ENCODE measurements around the gene P4HTM.

Gene P4HTM

DNA sequence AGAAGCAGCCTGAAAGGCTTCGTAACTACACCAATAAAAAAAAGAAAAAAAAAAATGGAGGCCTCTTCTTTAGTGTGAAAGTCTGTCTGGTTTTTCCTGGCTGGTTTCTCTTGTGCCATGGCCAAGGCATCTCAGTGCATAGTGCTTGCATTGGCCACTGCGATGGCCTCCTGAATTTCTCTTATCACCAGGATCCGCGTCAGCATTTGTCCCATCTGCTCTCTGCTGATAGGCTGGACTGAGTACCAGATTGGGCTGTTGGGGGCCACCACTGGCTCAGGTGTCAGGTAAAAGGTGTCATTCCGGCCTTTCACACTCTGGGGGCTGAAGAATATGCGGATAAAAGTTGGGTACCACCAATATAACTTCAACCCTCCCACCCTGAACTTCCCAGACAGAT is 40.3 kb downstream of the P4HTM start:
- no peaks in the 10 kb centered on the region for H3K9me3 ChIP-seq (ENCODE audit: insufficient read depth, low read depth, low read length)
- peaks cover 12% of the 10 kb centered on the region for H4K20me1 ChIP-seq (ENCODE audit: insufficient read depth, low read length, poor library complexity, severe bottlenecking)
- no peaks in the 10 kb centered on the region for H3K9me2 ChIP-seq (replicated peaks; ENCODE audit: low read depth, low read length)
- H3K79me2 ChIP-seq (ENCODE audit: insufficient read depth, low read length), result peaks cover 37% of the 10 kb centered on the region
- H3K27me3 ChIP-seq (ENCODE audit: insufficient read depth, low read length, poor library complexity, severe bottlenecking), result no peaks in the 10 kb centered on the region
- no peaks in the 10 kb centered on the region for H3F3A ChIP-seq (ENCODE audit: low read depth)
- no peak overlapping the region for H3K9ac ChIP-seq (ENCODE audit: low read depth, low read length, poor library complexity, severe bottlenecking)
- no peak for TF ChIP-seq EZH2phosphoT487 (IDR thresholded peaks at IDR 0.05; ENCODE audit: borderline replicate concordance)
- TF ChIP-seq, protein P1, sequence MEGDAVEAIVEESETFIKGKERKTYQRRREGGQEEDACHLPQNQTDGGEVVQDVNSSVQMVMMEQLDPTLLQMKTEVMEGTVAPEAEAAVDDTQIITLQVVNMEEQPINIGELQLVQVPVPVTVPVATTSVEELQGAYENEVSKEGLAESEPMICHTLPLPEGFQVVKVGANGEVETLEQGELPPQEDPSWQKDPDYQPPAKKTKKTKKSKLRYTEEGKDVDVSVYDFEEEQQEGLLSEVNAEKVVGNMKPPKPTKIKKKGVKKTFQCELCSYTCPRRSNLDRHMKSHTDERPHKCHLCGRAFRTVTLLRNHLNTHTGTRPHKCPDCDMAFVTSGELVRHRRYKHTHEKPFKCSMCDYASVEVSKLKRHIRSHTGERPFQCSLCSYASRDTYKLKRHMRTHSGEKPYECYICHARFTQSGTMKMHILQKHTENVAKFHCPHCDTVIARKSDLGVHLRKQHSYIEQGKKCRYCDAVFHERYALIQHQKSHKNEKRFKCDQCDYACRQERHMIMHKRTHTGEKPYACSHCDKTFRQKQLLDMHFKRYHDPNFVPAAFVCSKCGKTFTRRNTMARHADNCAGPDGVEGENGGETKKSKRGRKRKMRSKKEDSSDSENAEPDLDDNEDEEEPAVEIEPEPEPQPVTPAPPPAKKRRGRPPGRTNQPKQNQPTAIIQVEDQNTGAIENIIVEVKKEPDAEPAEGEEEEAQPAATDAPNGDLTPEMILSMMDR (conservative IDR thresholded peaks at IDR 0.05; ENCODE audit: low read length), result no peak
- H3K4me1 ChIP-seq (ENCODE audit: insufficient read depth, low read length, poor library complexity, severe bottlenecking), result peaks cover 32% of the 10 kb centered on the region
- no peak overlapping the region for H3K4me2 ChIP-seq (ENCODE audit: low read depth, low read length, poor library complexity, severe bottlenecking)
- no peak overlapping the region for H2AFZ ChIP-seq (ENCODE audit: low read length)
- no peak overlapping the region for H3K4me3 ChIP-seq (ENCODE audit: low read length, poor library complexity, severe bottlenecking)
- peaks cover 72% of the 10 kb centered on the region for H3K36me3 ChIP-seq (ENCODE audit: insufficient read depth, low read length)

DNA sequence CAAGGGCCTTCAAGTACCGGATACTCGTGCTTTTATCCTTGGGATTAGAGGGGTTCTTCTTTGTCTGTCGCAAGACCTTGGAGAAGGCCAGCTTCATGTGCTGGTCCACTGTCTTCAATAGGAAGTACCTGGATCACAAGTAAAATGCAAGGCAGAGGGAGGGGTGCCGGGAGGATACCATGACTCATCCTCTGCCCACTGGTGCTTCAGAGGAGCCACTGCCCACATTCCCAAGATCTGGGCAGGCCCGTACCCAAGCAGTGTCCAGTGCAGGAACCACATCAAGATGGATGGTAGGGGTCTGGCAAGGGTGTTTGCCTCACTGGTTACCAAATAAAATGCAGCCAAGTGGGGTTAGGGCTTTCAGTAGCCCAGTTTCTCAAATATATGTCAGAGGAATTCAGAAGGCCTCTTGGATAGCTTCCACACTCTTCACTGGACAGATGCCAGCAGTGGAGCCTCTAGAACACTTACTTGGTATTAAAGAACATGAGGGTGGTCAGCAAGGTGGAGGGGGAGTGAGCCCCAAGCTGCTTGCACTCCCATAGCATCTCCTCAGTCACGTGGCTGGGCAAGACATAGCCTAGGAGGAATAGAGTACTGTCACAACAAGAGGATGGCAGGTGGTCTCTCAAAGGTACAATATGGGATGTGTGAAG is 42.7 kb downstream of the P4HTM start:
- Histone ChIP-seq H3K9me2 (replicated peaks; ENCODE audit: low read depth, low read length) (no peaks in the 10 kb centered on the region), H2AFZ (ENCODE audit: low read length) (no peak overlapping the region), H3K4me2 (ENCODE audit: low read depth, low read length, poor library complexity, severe bottlenecking) (no peak overlapping the region), H3K36me3 (ENCODE audit: insufficient read depth, low read length) (peaks cover 70% of the 10 kb centered on the region), H3K9me3 (ENCODE audit: insufficient read depth, low read depth, low read length) (no peaks in the 10 kb centered on the region), H3K27me3 (ENCODE audit: insufficient read depth, low read length, poor library complexity, severe bottlenecking) (no peaks in the 10 kb centered on the region), H3F3A (ENCODE audit: low read depth) (no peaks in the 10 kb centered on the region), H3K9ac (ENCODE audit: low read depth, low read length, poor library complexity, severe bottlenecking) (no peak overlapping the region), H3K4me1 (ENCODE audit: insufficient read depth, low read length, poor library complexity, severe bottlenecking) (peaks cover 15% of the 10 kb centered on the region), H3K79me2 (ENCODE audit: insufficient read depth, low read length) (peaks cover 14% of the 10 kb centered on the region), H3K4me3 (ENCODE audit: low read length, poor library complexity, severe bottlenecking) (no peak overlapping the region), H4K20me1 (ENCODE audit: insufficient read depth, low read length, poor library complexity, severe bottlenecking) (no peaks in the 10 kb centered on the region)
- TF ChIP-seq, protein P1 (conservative IDR thresholded peaks at IDR 0.05; ENCODE audit: low read length), result no peak
- no peak for TF ChIP-seq EZH2phosphoT487 (IDR thresholded peaks at IDR 0.05; ENCODE audit: borderline replicate concordance)

DNA sequence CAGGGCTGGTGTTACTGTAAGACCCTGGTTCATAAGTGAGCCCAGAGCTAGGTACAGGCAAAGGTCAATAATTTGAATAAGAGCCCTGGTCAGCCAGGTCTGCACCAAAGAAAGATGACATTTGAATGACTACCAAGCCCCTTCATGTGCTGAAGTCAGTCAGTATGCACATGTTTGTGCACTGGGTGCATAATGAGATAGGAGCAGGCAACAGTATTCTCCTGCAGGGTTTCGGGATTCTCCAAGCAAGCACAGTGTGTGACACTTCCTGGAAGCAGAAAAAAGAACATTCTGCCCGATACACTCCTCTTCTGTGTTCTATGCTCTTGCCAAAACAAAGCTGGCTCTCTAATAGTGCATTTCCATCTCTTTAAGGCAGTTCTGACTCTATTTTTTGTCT is 44.6 kb downstream of the P4HTM start:
- Histone ChIP-seq H3F3A (ENCODE audit: low read depth) (no peaks in the 10 kb centered on the region), H3K79me2 (ENCODE audit: insufficient read depth, low read length) (no peaks in the 10 kb centered on the region), H3K9me3 (ENCODE audit: insufficient read depth, low read depth, low read length) (no peaks in the 10 kb centered on the region), H3K4me3 (ENCODE audit: low read length, poor library complexity, severe bottlenecking) (no peak overlapping the region), H3K36me3 (ENCODE audit: insufficient read depth, low read length) (peaks cover 67% of the 10 kb centered on the region), H3K4me2 (ENCODE audit: low read depth, low read length, poor library complexity, severe bottlenecking) (no peak overlapping the region), H4K20me1 (ENCODE audit: insufficient read depth, low read length, poor library complexity, severe bottlenecking) (no peaks in the 10 kb centered on the region), H3K4me1 (ENCODE audit: insufficient read depth, low read length, poor library complexity, severe bottlenecking) (no peaks in the 10 kb centered on the region), H3K9ac (ENCODE audit: low read depth, low read length, poor library complexity, severe bottlenecking) (no peak overlapping the region), H2AFZ (ENCODE audit: low read length) (no peak overlapping the region), H3K9me2 (replicated peaks; ENCODE audit: low read depth, low read length) (no peaks in the 10 kb centered on the region), H3K27me3 (ENCODE audit: insufficient read depth, low read length, poor library complexity, severe bottlenecking) (no peaks in the 10 kb centered on the region)
- no peak for TF ChIP-seq EZH2phosphoT487 (IDR thresholded peaks at IDR 0.05; ENCODE audit: borderline replicate concordance)
- TF ChIP-seq, protein P1 (conservative IDR thresholded peaks at IDR 0.05; ENCODE audit: low read length), result no peak
